ENCODE measurements around the gene TMEM52B.

- TF ChIP-seq, protein P1, sequence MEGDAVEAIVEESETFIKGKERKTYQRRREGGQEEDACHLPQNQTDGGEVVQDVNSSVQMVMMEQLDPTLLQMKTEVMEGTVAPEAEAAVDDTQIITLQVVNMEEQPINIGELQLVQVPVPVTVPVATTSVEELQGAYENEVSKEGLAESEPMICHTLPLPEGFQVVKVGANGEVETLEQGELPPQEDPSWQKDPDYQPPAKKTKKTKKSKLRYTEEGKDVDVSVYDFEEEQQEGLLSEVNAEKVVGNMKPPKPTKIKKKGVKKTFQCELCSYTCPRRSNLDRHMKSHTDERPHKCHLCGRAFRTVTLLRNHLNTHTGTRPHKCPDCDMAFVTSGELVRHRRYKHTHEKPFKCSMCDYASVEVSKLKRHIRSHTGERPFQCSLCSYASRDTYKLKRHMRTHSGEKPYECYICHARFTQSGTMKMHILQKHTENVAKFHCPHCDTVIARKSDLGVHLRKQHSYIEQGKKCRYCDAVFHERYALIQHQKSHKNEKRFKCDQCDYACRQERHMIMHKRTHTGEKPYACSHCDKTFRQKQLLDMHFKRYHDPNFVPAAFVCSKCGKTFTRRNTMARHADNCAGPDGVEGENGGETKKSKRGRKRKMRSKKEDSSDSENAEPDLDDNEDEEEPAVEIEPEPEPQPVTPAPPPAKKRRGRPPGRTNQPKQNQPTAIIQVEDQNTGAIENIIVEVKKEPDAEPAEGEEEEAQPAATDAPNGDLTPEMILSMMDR (conservative IDR thresholded peaks at IDR 0.05; ENCODE audit: low read depth in 2 of 2), result no peak
- TF ChIP-seq REST (IDR thresholded peaks at IDR 0.05; ENCODE audit: unreplicated experiment), result no peak
- no peak for TF ChIP-seq POLR2AphosphoS5 (IDR thresholded peaks at IDR 0.05; ENCODE audit: low read depth)
- TF ChIP-seq EZH2 (IDR thresholded peaks at IDR 0.05; ENCODE audit: low read depth, unreplicated experiment), result no peak
- no peak for TF ChIP-seq NANOG (IDR thresholded peaks at IDR 0.05; ENCODE audit: borderline replicate concordance)
- TF ChIP-seq ZNF331 (CRISPR knock-in tag; IDR thresholded peaks at IDR 0.05; ENCODE audit: low read depth), result no peak
- no peak for TF ChIP-seq CREB1 (CRISPR knock-in tag; IDR thresholded peaks at IDR 0.05; ENCODE audit: low read depth)
- TF ChIP-seq EZH2phosphoT487 (IDR thresholded peaks at IDR 0.05; ENCODE audit: unreplicated experiment), result no peak
- no peak for TF ChIP-seq ZNF114 (CRISPR knock-in tag; IDR thresholded peaks at IDR 0.05)
- TF ChIP-seq JUNB (IDR thresholded peaks at IDR 0.05; ENCODE audit: unreplicated experiment), result no peak
- TF ChIP-seq, protein P2, sequence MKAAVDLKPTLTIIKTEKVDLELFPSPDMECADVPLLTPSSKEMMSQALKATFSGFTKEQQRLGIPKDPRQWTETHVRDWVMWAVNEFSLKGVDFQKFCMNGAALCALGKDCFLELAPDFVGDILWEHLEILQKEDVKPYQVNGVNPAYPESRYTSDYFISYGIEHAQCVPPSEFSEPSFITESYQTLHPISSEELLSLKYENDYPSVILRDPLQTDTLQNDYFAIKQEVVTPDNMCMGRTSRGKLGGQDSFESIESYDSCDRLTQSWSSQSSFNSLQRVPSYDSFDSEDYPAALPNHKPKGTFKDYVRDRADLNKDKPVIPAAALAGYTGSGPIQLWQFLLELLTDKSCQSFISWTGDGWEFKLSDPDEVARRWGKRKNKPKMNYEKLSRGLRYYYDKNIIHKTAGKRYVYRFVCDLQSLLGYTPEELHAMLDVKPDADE (IDR thresholded peaks at IDR 0.05), result no peak
- TF ChIP-seq, protein P3, sequence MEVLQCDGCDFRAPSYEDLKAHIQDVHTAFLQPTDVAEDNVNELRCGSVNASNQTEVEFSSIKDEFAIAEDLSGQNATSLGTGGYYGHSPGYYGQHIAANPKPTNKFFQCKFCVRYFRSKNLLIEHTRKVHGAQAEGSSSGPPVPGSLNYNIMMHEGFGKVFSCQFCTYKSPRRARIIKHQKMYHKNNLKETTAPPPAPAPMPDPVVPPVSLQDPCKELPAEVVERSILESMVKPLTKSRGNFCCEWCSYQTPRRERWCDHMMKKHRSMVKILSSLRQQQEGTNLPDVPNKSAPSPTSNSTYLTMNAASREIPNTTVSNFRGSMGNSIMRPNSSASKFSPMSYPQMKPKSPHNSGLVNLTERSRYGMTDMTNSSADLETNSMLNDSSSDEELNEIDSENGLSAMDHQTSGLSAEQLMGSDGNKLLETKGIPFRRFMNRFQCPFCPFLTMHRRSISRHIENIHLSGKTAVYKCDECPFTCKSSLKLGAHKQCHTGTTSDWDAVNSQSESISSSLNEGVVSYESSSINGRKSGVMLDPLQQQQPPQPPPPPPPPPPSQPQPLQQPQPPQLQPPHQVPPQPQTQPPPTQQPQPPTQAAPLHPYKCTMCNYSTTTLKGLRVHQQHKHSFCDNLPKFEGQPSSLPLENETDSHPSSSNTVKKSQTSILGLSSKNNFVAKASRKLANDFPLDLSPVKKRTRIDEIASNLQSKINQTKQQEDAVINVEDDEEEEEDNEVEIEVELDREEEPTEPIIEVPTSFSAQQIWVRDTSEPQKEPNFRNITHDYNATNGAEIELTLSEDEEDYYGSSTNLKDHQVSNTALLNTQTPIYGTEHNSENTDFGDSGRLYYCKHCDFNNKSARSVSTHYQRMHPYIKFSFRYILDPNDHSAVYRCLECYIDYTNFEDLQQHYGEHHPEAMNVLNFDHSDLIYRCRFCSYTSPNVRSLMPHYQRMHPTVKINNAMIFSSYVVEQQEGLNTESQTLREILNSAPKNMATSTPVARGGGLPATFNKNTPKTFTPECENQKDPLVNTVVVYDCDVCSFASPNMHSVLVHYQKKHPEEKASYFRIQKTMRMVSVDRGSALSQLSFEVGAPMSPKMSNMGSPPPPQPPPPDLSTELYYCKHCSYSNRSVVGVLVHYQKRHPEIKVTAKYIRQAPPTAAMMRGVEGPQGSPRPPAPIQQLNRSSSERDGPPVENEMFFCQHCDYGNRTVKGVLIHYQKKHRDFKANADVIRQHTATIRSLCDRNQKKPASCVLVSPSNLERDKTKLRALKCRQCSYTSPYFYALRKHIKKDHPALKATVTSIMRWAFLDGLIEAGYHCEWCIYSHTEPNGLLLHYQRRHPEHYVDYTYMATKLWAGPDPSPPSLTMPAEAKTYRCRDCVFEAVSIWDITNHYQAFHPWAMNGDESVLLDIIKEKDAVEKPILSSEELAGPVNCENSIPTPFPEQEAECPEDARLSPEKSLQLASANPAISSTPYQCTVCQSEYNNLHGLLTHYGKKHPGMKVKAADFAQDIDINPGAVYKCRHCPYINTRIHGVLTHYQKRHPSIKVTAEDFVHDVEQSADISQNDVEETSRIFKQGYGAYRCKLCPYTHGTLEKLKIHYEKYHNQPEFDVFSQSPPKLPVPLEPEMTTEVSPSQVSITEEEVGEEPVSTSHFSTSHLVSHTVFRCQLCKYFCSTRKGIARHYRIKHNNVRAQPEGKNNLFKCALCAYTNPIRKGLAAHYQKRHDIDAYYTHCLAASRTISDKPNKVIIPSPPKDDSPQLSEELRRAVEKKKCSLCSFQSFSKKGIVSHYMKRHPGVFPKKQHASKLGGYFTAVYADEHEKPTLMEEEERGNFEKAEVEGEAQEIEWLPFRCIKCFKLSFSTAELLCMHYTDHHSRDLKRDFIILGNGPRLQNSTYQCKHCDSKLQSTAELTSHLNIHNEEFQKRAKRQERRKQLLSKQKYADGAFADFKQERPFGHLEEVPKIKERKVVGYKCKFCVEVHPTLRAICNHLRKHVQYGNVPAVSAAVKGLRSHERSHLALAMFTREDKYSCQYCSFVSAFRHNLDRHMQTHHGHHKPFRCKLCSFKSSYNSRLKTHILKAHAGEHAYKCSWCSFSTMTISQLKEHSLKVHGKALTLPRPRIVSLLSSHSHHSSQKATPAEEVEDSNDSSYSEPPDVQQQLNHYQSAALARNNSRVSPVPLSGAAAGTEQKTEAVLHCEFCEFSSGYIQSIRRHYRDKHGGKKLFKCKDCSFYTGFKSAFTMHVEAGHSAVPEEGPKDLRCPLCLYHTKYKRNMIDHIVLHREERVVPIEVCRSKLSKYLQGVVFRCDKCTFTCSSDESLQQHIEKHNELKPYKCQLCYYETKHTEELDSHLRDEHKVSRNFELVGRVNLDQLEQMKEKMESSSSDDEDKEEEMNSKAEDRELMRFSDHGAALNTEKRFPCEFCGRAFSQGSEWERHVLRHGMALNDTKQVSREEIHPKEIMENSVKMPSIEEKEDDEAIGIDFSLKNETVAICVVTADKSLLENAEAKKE (CRISPR knock-in tag; IDR thresholded peaks at IDR 0.05), result no peak
Observed at GRCh38 chr12:10163084-10163483, 15.7 kb upstream of the TMEM52B start.

Data from GM23338 (cell line).